Measurements from ENCODE around the gene POU6F1.
"Not testable (repeated sequence)": the region's sequence is repeated elsewhere in the genome, so short reads cannot be mapped to it uniquely, and the experiment has no call there.

Gene POU6F1

DNA sequence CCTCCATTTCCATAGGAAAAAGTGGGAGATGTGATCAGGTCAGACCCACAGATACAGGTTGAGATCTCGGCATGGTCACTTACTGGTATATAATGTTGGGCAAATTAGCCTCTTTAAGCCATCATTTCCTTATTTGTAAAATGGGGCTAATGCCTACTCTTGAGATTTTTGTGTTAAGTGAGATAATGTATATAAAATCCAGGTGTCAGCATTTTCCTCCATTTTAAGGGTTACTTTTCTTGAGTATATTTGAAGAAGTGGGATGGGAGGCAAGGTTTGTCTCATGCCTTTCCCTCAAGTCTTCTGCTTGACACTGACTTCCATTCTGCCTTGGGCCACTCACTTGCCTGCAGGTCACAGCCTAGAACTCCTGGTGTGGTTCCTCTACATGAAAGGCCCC lies 10.1 kb upstream of the POU6F1 start:
- no peak for DNase-seq

DNA sequence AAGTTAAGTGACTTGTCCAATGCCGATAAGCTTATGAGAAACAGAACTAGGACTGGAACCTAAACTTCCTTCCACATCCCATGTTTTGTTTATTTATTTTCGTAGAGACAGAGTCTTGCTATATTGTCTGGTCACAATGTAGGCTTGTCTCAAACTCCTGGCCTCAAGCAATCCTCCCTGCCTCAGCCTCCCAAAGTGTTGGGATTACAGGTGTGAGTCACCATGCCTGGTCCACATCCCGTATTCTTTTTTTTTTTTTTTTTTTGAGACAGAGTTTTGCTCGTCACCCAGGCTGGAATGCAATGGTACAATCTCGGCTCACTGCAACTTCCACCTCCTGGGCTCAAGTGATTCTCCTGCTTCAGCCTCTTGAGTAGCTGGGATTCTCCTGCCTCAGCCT lies 9.2 kb upstream of the POU6F1 start:
- not testable (repeated sequence) for DNase-seq

DNA sequence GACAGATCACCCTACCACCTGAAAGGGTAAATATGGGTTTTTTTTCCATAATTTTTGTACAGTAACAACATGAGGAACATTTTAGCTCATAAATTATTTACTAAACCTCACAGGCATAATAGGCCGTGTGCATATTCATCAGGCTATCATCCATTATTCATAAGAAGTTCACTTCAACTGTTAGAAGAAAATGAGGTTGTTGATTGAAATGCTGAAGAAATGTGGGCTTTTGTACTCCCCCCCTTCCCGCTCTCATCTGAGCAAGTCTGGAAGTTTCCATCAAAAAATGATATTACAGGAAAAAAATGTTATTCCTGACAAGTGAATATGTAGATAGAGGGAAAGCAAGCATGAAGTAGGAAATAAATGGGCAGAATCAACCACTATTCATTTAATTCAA lies 7.9 kb upstream of the POU6F1 start:
- DNase-seq, result no peak

DNA sequence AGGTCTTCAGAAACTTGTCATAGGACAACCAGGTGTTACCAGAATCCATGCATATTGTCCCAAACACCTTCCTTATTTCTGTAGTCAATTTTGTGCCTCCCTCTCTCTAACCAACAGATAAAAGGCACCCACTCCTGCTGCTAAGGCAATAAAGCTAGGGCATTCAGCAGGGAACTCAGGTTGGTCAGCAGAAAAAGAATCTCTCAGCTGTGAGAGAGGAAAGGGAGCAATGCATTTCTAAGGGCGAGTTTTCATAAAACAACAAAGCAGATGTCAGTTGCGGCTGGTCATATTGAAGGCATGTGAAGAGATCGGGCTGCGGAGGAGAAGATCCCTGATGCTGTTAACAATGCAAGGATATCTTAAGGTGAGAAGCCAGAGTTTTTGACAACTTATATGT lies 7.4 kb upstream of the POU6F1 start:
- no peak for DNase-seq

DNA sequence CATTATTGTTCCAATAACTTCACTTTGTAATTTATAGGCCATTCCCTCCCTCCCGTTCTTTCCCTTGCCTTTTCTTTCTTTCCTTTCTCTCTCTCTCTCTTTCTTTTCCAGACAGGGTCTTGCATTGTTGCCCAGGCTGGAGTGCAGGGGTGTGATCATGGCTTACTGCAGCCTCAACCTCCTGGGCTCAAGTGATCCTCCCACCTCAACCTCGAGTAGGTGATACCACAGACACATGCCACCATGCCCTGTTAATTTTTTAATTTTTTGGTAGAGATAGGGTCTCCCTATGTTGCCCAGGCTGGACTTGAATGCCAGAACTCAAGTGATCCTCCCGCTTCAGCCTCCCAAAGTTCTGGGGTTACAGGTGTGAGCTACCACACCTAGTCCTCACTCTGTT lies 6.8 kb upstream of the POU6F1 start:
- no peak for DNase-seq

DNA sequence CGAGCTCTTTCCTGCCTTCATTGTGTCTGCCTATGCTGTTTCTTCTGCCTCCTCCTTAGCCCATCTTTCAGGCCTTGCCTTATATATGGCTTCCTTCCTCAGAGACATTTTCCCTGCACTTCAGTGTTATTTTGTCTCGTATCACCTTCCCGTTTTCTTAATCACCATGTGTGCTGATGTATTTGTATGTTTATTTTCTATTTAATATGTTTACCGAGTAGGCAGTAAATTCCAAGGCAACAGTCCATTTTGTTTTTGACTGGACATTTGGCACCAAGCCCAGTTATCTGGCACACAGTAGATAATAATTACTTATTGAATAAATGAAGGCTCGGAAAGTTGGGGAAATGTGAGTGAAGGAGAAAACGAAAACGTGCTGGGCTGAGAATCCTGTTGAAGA lies 4.6 kb upstream of the POU6F1 start:
- DNase-seq, result no peak

DNA sequence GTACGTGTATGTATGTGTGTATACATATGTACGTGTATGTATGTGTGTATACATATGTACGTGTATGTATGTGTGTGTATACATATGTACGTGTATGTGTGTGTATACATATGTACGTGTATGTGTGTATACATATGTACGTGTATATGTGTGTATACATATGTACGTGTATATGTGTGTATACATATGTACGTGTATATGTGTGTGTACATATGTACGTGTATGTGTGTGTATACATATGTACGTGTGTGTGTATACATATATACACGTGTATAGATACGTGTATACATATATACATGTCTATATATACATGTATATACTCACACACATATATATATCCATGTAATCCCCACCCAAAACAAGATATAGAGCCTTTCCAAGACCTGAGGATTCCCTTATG lies 2.0 kb upstream of the POU6F1 start:
- DNase-seq, result not testable (repeated sequence)

DNA sequence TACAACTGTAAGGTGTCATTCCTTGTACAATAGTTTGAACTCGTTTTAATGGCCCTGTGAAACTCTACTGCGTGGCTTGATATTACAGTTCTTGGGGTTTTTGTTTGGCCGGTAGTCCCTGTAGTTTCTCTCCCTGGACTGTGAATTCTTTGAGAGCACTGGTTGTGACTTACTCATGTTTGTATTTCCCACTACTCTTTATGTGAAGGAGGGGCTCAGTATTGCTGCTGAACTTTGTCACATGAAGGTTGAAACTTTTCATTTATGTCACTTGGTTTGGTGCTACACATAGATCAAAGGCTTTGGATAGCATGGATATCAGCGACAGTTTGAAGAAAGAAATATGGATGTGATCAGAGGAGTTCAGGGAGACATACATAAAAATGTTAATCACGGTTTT lies 1.5 kb upstream of the POU6F1 start:
- DNase-seq, result no peak

DNA sequence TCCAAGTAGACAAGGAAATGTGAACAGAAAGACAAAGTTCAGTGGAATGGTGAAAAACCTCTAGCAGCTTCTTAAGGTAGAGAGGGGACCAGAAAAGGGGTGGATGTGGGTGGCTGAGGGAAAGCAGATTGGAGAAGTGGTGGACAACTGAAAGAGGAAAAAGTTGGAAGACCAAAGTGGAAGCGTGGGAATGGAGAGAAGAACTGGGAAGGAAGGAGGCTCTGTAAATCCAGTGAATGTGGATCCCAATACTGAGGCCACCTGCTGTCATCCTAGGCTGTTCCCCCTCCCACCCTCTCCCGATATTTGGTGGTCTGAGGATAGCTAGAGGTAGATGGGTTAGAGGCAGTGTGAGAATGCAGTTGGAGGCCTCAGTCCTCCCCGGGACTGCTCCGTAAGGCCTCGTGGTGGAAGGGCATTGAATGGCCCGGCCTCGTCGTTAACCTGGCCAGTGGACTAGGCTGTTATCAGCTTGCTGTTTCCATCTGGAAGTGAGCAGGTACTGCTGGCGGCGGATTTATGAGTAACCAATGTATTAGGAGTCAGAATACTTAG lies 822 bp upstream of the POU6F1 start:
- DNase-seq, result peak; percentile 24

DNA sequence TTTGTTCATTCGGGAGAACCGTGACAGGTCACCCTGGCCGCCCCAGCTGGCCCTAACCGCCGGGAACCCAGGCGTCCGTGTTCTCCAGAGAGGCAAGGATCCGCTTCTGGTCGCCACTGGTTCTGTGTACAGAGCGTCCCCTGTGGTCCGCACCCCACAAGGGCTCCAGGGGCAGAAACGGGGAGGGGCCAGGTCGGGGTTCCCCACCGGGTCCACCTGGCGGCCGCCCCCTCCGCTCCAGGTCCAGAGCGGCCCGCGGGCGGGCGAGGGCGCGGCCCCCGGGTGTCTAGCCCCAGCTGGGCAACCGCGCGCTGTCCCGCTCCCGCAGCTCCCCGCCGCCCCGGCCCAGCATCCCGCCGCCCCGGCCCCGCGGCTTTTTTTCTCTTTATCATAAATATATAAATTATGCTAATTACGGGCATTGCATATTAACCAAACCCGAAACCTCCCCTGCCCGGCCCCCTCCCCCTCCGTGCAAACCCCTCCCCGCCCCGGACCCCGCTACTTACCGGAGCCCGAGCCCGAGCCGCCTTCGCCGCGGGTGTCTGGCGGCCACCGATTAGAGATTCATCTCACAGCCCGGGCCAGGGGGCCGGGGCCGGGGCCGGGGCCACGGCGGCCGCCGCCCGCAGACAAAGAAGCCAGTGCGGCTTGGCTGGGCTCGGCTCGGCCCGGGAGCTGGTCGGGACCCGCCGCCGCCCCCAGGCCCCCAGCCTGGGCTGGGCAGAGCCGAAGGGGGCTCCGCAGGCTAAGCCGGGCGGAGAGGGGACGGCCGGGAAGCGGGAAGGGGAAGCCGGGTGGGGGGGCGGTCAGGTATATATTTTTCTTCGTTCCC lies 512 bp downstream of the POU6F1 start:
- peak; percentile 71 for DNase-seq

DNA sequence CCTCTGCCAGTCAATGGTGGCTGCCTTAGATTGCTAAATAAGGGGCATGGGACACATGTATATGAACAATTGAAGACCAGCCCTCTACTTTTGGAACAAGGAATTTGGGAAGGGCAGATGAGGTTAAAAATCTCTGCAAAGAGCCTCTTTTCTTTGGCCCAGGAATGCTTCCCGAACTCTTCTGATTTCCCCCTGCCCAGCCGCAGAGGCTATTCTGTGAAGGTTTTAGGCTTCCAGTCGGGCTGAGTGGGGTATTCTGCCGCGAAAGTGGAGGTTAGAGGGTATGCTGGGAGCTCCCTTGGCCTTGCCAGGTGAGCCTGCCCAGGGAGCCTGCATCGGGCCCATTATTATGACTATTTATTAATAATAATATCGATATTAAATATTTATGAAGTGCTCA lies 1.2 kb downstream of the POU6F1 start:
- no peak for DNase-seq

DNA sequence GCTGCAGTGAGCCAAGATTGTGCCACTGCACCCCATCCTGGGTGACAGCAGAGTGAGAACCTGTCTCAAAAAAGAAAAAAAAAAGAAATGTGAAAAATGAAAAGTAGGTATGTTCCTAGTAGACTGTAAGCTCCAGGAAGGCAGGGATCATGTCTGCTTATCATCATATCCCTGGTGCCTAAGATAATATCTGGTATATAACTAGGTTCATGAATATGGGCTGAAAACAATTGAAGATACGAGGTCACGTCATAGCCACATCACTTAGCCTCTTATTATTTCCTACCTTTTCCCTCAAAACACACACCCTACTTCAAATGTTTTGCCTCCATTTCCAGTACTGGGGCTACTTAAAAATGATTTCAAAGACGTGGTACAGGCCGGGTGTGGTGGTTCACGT lies 3.0 kb downstream of the POU6F1 start:
- no peak for DNase-seq

DNA sequence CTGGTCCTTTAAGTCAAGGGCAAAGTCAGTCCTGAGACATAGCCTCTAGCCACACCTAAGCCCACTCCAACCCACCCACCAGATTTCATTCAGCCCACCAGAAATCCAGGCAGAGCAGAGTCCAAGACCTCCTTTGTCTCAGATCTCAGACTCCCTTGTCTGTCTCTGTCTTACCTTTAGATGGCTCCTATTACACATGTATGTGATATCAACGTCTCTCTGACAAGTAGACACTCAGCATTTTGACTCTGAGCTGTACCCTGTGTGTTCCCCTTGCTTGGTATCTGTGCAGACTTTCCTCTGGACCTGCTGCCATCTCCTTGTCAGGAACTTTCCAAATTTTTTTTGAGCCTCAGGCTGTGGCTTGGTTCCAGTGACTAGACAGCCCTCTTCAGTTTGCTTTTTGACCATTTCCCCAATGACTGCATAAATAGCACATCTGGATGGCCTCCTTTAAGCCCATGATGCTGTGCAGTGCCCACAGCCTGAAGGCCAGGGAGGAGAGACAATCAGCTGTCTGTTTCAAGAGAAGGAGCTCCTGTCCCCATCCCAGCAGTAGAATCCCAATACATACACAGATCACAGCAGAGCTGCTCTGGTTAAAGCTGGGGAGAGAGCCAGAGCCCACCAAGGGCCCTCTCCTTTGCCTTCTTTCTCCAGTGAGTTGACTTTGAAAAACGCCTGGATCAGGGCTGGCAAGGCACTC lies 7.0 kb downstream of the POU6F1 start:
- DNase-seq, result no peak

DNA sequence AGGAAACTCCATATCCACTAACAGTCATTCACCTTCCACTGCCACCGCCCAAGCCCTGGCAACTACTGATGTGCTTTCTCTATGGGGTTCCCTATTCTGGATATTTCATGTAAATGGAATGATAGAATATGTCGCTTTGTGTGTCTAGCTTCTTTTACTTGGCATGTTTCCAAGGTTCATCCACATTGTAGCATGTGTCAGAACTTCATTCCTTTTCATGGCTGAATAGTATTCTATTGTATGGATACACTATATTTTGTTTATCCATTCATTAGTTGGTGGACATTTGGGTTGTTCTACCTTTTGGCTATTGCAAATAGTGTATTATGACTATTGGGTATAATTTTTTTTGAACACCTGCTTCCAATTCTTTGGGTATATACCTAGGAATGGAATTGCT lies 8.6 kb downstream of the POU6F1 start:
- DNase-seq, result no peak

DNA sequence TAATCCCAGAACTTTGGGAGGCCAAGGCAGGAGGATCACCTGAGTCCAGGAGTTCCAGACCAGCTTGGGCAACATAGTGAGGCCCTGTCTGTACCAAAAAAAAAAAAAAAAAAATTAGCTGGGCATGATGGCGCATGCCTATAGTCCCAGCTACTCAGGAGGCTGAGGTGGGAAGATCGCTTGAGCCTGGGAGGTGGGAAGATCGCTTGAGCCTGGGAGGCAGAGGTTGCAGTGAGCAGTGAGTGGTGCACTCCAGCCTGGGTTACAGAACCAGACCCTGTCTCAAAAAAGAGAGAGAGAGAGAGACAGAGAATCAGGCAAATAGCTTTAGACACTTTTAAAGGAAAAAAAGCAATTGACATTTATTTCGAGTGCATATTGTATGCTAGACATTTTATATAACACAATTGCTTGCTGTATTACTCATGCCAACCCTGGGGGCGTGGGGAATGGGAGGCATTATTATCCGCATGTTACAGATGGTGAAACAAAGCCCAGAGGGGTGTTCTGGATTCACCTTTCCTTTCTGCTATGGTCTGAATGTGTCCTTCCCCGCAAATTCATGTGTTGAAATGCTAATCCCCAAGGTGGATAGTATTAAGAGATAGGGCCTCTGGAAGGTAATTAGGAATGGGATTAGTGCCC lies 9.7 kb downstream of the POU6F1 start:
- no peak for DNase-seq

DNA sequence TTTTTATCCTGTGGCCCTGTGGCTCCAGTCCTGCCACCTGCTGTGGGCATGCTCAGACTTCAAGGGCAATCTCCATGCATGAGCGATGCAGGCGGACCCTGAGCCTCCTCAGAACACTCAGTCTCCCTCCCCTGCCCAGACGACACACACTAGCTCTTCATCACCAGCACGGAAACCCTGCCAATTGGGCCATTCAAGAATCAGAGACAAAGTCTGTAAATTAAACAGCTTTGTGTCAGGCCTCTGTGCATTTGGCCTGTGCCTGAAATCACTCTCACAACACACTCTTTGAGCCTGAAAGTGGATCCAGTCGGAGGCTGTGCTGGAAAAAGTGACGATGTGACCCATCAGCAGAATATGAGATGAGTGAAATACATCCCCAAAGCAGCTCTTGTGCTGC lies 12.5 kb downstream of the POU6F1 start:
- DNase-seq, result no peak

DNA sequence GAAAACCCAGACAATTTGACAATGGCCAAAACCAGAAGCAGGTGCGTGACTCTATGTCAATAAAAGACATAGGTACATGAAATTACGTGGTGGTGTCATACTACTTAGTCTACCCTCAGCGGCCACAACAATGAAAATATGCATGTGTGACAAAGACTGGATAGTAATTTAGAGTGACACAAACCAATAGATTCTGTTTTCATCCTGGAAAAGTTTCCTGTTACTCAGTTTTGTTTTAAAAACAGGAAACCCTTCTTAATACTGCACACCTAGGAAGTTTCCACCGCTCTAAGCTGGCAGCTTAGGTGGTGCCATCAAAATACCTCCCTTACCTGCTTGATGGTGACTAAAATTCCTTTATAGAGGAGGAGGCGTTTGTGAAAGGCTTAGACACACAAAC lies 15.1 kb downstream of the POU6F1 start:
- no peak for DNase-seq

DNA sequence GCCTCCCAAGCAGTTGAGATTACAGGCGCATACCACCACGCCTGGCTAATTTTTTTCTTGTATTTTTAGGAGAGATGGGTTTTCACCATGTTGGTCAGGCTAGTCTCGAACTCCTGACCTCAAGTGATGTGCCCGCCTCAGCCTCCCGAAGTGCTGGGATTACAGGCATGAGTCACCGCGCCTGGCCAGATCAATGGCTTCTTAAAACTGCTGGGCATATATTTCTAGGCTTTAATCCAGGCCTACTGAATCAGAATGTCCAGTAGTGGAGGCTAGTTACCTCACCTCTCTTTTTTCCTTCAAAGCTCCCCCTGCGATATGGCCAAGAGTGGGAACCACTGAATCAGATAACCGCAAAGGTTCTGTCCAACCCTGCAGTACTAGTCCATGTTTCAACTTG lies 17.1 kb downstream of the POU6F1 start:
- no peak for DNase-seq

DNA sequence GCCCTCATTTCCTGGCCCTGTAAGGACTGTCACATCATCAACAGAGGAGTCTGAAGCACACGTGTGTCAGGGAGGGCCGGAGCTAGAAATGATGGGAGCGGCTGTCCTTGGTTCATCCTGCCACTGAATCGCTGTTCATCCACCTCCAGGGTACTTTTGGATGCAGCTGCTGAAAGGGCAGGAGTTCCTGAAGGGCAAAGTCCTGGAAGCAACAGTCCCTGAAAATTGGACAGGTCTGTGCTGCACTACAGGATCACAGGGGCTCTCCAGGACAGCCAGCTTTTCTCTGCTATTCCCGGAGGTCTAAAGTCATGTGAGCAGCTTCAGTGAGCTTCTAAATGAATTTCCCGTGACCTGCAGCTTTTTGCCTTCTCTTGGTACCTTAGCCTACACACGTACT lies 17.7 kb downstream of the POU6F1 start:
- DNase-seq, result no peak

DNA sequence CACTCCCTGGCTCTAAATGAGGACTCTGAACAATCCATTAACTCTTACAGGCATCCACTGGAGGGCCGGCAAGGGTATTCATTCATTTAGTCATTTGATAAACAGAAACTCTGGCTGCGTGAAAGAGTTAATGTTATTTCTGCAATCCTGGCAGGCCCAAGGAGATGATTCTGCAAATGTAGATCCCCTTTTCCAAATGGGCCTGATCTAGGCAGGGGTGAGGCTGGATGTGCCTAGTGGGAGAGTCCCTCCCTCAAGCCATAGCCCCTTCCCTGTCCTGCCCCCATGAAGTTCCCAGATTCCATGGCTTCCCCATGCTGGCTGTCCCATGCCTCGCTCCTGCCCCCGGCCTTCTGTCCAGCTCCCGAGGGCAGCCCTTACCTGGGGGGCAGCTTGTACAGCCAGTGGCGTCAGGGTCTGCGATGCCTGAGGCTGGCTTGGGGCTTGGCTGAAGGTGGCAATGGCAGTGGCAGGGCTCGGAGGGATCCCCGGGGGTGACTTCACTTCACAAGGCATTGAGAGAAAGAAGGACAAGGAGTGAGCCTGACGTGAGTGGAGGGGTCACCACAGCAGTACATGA lies 18.4 kb downstream of the POU6F1 start:
- no peak for DNase-seq

DNA sequence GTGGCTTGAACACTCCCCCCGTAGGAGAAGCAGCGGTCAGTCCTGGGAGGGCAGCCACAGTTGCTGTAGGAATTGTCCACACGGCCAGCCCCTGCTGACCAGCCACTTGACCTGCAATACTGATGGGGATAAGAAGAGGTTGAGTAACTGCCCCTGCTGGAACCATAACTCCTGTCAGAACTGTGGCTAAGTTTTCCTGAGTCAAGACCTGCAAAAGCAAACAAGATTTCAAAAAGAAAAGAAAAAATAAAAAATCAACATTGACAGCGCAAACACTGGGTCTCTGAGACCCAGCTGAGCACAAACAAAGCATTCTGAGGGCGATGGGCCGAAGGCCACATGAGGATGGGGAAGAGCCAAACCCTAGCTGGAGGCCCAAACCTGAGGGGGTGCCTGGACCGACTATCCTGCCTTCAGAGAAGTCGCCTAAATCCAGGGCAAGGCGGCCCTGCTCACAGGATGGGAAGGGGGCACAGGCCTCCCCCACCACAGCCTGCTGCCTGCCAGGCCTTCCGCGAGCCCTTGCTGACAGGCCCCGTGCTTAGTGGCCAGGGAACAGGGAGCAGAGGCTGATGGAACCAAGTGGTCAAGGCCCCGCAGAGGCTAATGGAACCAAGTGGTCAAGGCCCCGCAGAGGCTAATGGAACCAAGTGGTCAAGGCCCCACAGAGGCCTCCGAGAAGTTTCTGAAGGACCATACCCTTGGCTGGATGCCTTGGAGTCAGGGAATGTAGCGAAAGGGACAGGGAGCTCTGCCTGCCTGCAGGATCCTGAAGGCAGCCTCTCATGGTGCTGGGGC lies 19.1 kb downstream of the POU6F1 start:
- no peak for DNase-seq

DNA sequence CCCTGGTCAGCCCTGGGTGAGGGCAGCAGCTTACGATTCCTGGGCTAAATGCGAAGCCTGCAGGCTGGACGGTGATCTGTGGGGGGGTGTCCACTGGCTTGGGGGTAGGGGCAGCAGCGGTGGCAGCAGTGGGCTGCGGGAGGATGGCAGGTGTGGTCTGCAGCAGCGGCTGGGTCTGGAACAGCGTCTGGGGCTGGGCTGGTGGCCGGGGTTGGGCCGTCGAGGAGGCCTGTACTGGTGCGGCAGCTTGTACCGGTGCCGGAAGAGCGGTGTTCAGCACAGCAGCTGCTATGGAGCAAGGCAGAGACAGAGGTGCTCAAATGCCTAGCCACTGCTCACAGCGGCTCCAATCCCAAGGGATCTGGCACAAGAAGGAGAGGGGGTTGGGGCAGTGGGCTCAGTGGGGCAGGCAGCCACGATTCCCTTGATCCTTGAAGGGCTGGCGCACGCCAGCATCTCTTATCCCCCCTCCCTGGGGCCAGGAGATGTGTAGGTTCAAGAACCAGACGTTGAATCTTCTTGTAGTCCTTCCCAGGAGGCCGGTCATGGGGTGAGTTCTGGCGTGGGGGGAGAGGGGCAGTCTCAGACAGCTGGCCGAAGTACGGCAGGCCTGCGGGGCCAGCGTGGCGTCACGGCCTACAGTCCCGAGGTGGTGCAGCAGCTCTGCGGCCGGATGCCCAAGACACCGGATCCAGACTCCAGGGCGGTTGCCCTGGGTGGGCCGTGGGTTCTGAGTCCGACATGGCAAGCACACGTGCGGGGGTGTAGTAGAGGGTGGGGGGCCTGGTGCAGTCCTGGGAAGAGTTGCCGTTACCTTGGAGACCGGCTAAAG lies 19.9 kb downstream of the POU6F1 start:
- DNase-seq, result no peak

Data from femur (tissue), 1 donor.